Measurements from ENCODE around the gene CHMP1B.
"Not testable (repeated sequence)": the region's sequence is repeated elsewhere in the genome, so short reads cannot be mapped to it uniquely, and the experiment has no call there.

CHMP1B gene

DNA sequence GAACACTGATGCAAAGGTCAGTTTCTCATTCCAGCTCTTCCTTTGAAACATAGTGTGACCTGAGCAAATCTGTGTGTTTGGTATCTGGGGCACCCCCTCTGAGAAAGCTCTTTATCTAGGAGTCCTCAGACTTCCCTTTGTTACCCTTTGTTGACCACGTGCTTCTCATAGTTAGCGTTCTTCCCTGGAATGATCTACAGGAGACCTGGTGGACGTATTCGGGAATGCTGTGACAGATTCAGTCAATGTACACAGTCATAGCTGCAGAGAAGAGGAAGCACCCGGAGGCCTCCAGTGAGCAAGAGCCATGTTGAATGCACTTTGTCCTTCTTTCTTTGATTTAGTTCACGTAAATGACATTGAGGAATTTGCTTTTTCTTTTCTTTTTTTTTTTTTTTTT is 10.7 kb upstream of the CHMP1B start:
- no peak for DNase-seq (ENCODE audit: low read depth)

- DNase-seq (ENCODE audit: low read depth) = no peak
These were observed 8.7 kb upstream of the CHMP1B start for GRCh38 chr18:11842562-11842961.

DNA sequence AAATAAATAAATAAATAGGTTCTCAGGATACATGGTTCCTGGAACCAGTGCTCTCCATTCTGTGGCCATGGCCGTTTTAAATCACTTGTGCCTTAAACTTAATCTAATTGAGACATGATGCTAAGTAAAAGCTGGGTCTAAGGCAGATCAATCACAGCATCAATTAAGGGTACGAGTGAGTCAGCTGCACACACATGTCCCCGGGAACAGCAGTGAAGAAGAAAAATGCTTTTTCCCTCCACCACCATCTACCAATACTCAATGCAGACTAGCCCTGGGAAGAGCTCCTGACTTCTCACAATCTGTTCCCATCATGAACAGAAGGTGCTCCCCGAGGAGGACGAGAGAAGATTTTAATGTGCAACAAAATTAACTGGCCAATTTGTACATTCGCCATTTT is 6.8 kb upstream of the CHMP1B start:
- no peak for DNase-seq (ENCODE audit: low read depth)

DNA sequence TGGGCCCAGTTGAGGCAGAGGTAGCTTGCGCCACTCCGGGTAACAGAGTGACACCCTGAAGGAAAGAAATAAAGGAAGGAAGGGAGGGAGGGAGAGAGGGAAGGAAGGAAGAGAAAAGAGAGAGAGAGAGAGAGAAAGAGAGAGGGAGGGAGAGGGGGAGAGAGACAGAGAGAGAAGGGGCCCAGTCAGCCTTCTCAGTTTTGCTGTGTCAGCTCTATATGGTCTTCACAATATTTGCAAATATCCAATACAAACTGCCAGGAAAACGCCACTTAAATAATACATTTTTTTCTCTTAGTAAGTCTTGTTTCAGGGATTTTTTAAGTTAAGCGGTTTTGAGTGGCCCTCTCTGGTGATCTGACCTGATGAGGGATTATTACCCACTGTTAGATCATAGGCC is 5.6 kb upstream of the CHMP1B start:
- DNase-seq (ENCODE audit: low read depth) = no peak

GRCh38 chr18:11847811-11848210 is 3.4 kb upstream of the CHMP1B start:
- DNase-seq (ENCODE audit: low read depth) = no peak

- DNase-seq (ENCODE audit: low read depth) = no peak
These were observed 1.9 kb upstream of the CHMP1B start for GRCh38 chr18:11849279-11849678.

GRCh38 chr18:11849841-11850634 is 1.2 kb upstream of the CHMP1B start:
- DNase-seq (ENCODE audit: low read depth) = peak; percentile 12

- no peak for DNase-seq (ENCODE audit: low read depth)
These were observed 430 bp upstream of the CHMP1B start for GRCh38 chr18:11850821-11851145.

- peak; percentile 4 for DNase-seq (ENCODE audit: low read depth)
These were observed 659 bp downstream of the CHMP1B start for GRCh38 chr18:11851806-11852337.

- not testable (repeated sequence) for DNase-seq (ENCODE audit: low read depth)
These were observed 3.3 kb downstream of the CHMP1B start for GRCh38 chr18:11854554-11854953.

GRCh38 chr18:11857177-11857887 is 6.1 kb downstream of the CHMP1B start:
- DNase-seq (ENCODE audit: low read depth) = no peak

- no peak for DNase-seq (ENCODE audit: low read depth)
These were observed 8.1 kb downstream of the CHMP1B start for GRCh38 chr18:11859282-11859830.

- no peak for DNase-seq (ENCODE audit: low read depth)
These were observed 8.7 kb downstream of the CHMP1B start for GRCh38 chr18:11859903-11860407.

DNA sequence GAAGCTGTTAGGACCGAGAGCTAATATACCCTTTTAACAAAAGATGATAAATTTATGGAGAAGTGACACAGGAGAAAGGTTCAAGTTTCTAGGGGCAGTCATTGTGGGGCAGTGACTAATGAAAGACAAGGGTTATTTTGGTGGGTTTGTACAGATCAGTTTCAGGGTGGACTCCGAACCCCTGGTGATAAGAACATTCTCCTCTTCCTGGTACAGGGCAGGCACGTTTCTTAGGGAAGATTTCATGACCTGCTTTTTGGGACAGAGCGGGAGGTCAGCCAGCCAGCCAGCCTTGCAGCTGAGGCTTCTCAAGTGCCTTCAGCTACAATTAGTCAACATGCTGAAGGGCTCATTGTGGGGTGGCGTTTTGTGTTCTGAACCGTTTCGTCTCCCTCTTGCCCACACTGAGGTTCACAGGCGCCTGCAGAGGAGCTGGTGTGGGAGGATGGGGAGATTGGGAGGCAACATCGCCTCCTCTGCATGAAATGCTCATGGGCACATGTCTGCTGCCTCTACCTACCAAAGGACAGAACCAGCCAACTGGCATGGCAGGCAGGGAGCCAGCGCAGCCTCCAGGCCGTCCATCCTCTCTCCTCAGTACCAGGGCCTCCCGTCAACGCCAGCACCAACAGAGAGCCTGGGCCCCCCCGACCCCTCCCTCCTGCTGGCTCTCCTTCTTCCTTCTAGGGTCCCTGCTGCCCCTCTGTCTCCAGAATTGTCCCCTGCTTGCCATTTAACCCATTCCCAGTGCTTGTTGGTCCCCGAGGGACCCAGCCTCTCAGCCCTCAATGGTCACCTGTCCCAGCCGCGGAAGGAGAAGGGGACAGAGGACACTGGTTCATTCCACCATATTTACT is 9.6 kb downstream of the CHMP1B start:
- no peak for DNase-seq (ENCODE audit: low read depth)

- no peak for DNase-seq (ENCODE audit: low read depth)
These were observed 10.5 kb downstream of the CHMP1B start for GRCh38 chr18:11861583-11862288.

- no peak for DNase-seq (ENCODE audit: low read depth)
These were observed 11.4 kb downstream of the CHMP1B start for GRCh38 chr18:11862468-11863137.

DNA sequence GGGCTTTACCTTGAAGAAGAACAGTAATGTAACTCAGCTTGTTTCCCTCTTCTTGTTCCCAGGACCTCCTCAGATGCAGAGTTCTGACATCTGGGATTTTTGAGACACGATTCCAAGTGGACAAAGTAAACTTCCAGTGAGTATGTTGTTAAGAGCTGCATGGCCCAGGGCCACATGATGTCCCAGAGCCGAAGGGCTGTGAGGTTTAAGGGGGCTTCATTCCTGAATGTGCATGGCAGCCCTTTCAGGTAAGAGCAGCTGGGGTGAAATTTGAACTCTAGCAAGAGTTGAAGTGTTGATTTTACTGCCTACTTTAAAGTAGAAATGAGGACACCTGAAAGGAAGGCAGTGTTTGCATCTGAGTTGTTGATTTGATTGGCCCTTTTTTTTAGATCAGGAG is 13.3 kb downstream of the CHMP1B start:
- no peak for DNase-seq (ENCODE audit: low read depth)

DNA sequence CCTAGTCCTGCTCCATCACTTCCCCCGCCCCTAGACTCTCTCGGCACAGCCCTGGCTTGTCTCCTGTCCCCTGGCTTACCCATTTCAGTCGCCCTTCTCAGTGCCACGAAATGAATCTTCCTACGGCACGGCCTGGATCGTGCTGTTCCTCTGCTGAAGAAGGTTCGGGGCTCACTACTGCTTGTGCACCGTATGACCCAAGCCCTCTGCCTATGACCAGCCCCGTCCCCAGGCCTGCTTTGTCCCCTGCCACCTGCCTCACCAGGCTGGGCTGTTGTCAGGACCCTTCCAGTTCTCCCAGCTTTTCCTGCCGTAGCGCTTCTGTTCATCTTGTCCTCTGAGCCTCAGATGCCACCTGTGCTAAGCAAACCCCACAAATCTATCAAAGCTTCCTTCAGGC is 13.9 kb downstream of the CHMP1B start:
- DNase-seq (ENCODE audit: low read depth) = no peak

DNA sequence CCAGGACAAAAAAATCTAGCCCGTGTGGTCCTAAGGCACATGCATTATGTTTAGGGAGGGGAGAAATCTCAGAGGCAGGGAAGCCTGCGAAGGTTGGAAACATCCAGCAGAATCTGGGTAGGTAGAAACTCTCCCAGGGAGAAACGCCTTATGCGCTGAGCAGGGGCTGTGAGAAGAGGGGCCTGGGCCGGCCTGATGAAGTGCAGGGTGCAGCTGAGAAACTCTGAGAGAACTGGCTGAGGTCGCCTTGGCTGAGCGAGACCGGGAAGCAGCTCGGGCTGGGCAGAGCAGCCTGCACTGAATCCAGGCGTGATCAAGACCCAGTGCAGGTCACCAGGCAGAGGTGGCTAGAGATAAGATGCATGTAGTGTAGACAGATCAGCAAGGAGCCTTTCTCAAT is 15.1 kb downstream of the CHMP1B start:
- DNase-seq (ENCODE audit: low read depth) = no peak

DNA sequence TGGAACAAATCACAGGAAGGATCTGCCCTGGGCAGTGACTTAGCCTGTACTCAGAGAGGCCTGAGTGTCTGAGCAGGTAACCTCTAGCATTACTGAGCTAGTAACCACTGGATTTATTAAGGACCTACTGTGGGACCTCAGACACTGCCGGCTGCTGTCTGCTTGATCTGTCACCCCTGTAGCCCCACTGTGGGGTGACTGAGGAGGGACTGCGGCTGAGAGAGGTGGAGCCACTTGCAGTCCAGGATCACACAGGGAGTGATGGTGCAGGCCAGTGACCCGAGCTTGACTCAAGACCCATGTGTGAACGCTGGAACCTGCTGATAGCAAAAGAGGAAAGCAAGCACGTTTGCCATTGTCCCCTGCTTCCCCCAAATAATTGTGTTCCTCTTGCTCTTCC is 15.6 kb downstream of the CHMP1B start:
- no peak for DNase-seq (ENCODE audit: low read depth)

GRCh38 chr18:11868230-11868629 is 17.0 kb downstream of the CHMP1B start:
- DNase-seq (ENCODE audit: low read depth) = no peak

Data from stimulated activated CD8-positive, alpha-beta memory T cell treated with anti-CD3 and anti-CD28 coated beads, Interleukin-15, amount 100 ng/mL, for 24 hours (primary cell).